Transverse colon (tissue), 4 donors: ENCODE results near the gene CACNA2D4. TPM values are rescaled to one million over a fixed set of nuclear protein-coding genes. Genes with fewer than 3 reads are reported as not detected.

Source experiments
- DNase-seq: peaks from one replicate; pipeline ENCODE4 v3.0.0-alpha.2; 2019
- H3K27ac ChIP-seq, 4 donors: fragments of 200-600 bp; sonication (generic); 2 replicates each; pipeline ENCODE4 v1.5.1; 2016 to 2018; ENCODE audit warnings: inconsistent platforms in 4 of 4
- H3K27me3 ChIP-seq: fragments of 200-600 bp; sonication (generic); 2 replicates; pipeline ENCODE4 v1.5.1; 2017; ENCODE audit warnings: inconsistent platforms
- H3K36me3 ChIP-seq, 4 donors: fragments of 200-600 bp; sonication (generic); 2 replicates each; pipeline ENCODE4 v1.5.1; 2017 to 2019; ENCODE audit warnings: inconsistent platforms in 4 of 4
- H3K4me1 ChIP-seq, 4 donors: fragments of 200-600 bp; sonication (generic); 2 replicates each; pipeline ENCODE4 v1.5.1; 2017 to 2020; ENCODE audit warnings: inconsistent platforms in 4 of 4
- H3K4me3 ChIP-seq, 4 donors: fragments of 200-600 bp; sonication (generic); 1 replicate in 1 of 4; 2 replicates in 3 of 4; pipeline versions ENCODE4 v1.5.1 to v1.6.1; 2017 to 2019; ENCODE audit warnings: inconsistent platforms in 4 of 4
- H3K9me3 ChIP-seq, 2 donors: fragments of 200-600 bp; sonication (generic); 2 replicates each; pipeline ENCODE4 v1.5.1; 2017 to 2019; ENCODE audit warnings: inconsistent platforms in 2 of 2
- CTCF ChIP-seq, 5 experiments: fragments of 200-600 bp in 3 of 5; fragments of 450-650 bp in 2 of 5; sonication (generic) in 3 of 5; IDR thresholded peaks; 1 replicate in 2 of 5; 2 replicates in 3 of 5; pipeline ENCODE4 v1.5.1; 2016 to 2017; ENCODE audit warnings: antibody characterized with exemption in 5 of 5, inconsistent platforms in 3 of 5, mild to moderate bottlenecking in 2 of 5, moderate library complexity in 1 of 5
- EP300 ChIP-seq: sonication (generic); formaldehyde crosslinking; IDR thresholded peaks from one replicate; pipeline ENCODE4 v1.6.1; 2017; ENCODE audit warnings: antibody characterized with exemption, low read depth
- POLR2A ChIP-seq: fragments of 450-650 bp; IDR thresholded peaks from one replicate; pipeline ENCODE4 v1.6.1; 2016; ENCODE audit warnings: antibody characterized with exemption, mild to moderate bottlenecking, moderate library complexity
- POLR2AphosphoS5 ChIP-seq, 3 donors: sonication (generic); formaldehyde crosslinking; IDR thresholded peaks; one replicate each; pipeline ENCODE4 v1.6.1; 2016; ENCODE audit warnings: antibody characterized with exemption in 3 of 3
- WGBS, 2 donors: methylation state at CpG; one replicate each; pipeline ENCODE4 v1.1.5; 2018; ENCODE audit warnings: low coverage in 1 of 2; 5-methylcytosine and 5-hydroxymethylcytosine counted together
- in situ Hi-C, 4 donors: fragments of 200-750 bp; cut with MboI; loops; one replicate each; pipeline versions ENCODE4 v1.15.0 to v1.15.1; 2017; ENCODE audit warnings: low sequenced_read_pairs in 3 of 4, low pct_ligation_motif_present in 1 of 4, low pct_unique_long_range_greater_than_20kb in 1 of 4
- intact Hi-C: fragments of 100-400 bp; cut with DNase I; formaldehyde crosslinking; loops from one replicate; pipeline ENCODE4 v1.15.1; 2023; ENCODE audit warnings: low total_unique reads
- total RNA-seq, 4 donors: library from RNA; depleted of rRNA; stranded (reverse); fragments of >200 nt; gene quantifications; one replicate each; pipeline ENCODE4 v1.1.0, GENCODE V29; 2016

CACNA2D4 gene
- total RNA-seq, 4 donors from 2014 or later, result 6.5 to 22.8 (median 7.2) TPM; not detected in 1

- 86 to 100% methylated on average over 2 to 16 of the region's 18 CpGs for WGBS, 2 donors
- Histone ChIP-seq H3K27ac (no peak overlapping the region), H3K4me1 (peaks cover 0 to 5% (median 2%) of the 10 kb centered on the region in 4 donors), H3K4me3 (no peak overlapping the region), H3K27me3 (no peaks in the 10 kb centered on the region), H3K9me3 (no peaks in the 10 kb centered on the region), H3K36me3 (no peaks in the 10 kb centered on the region)
- intact Hi-C loops, result loop anchor here (5.0 kb wide), 1 partner anchor 108 kb away; no protein-coding TSS in a partner anchor
- in situ Hi-C loops, result no loop called here
- DNase-seq, result no peak
- no peak for TF ChIP-seq POLR2A
- no peak for TF ChIP-seq POLR2AphosphoS5 (IDR thresholded peaks at IDR 0.05)
- no peak for TF ChIP-seq CTCF (IDR thresholded peaks at IDR 0.05)
- TF ChIP-seq EP300, result no peak
Measured at GRCh38 chr12:1915082-1915968, 3.1 kb downstream of the CACNA2D4 start.

GRCh38 chr12:1914114-1914911 lies 4.1 kb downstream of the CACNA2D4 start:
- Histone ChIP-seq H3K27me3 (no peaks in the 10 kb centered on the region), H3K4me3 (no peak overlapping the region), H3K4me1 (peaks cover 0 to 5% (median 2%) of the 10 kb centered on the region in 4 donors), H3K9me3 (no peaks in the 10 kb centered on the region), H3K27ac (no peak overlapping the region), H3K36me3 (no peaks in the 10 kb centered on the region)
- in situ Hi-C loops, result no loop called here
- TF ChIP-seq POLR2AphosphoS5 (IDR thresholded peaks at IDR 0.05), result no peak
- no peak for TF ChIP-seq EP300
- TF ChIP-seq POLR2A, result no peak
- no peak for TF ChIP-seq CTCF (IDR thresholded peaks at IDR 0.05)
- DNase-seq, result no peak
- intact Hi-C loops, result no loop called here
- WGBS, 2 donors, result 77 to 83% methylated on average over 8 to 17 of the region's 17 CpGs

- TF ChIP-seq POLR2A, result no peak
- no peak for TF ChIP-seq POLR2AphosphoS5 (IDR thresholded peaks at IDR 0.05)
- no peak for TF ChIP-seq CTCF (IDR thresholded peaks at IDR 0.05)
- no peak for TF ChIP-seq EP300
- Histone ChIP-seq H3K27ac (no peak overlapping the region), H3K27me3 (peaks cover 3% of the 10 kb centered on the region), H3K36me3 (no peaks in the 10 kb centered on the region), H3K4me3 (no peak overlapping the region), H3K4me1 (peaks cover 0 to 5% (median 2%) of the 10 kb centered on the region in 4 donors), H3K9me3 (no peaks in the 10 kb centered on the region)
- in situ Hi-C loops, result no loop called here
- no peak for DNase-seq
- intact Hi-C loops, result no loop called here
- 76% methylated on average over 12 of the region's 12 CpGs; no CpG with 5 or more reads in 1 of the 2 donors for WGBS, 2 donors
Measured at GRCh38 chr12:1913377-1914113, 4.9 kb downstream of the CACNA2D4 start.
